Fibroblast of lung (primary cell): ENCODE data around the gene BCL7B. TPM values are rescaled to one million over a fixed set of nuclear protein-coding genes. Genes with fewer than 3 reads are reported as not detected.

ENCODE experiments used
- DNase-seq, 2 donors: peaks; one replicate each; pipeline versions ENCODE4 v3.0.0 to v3.0.0-alpha.2; 2010; ENCODE audit warnings: low read depth in 2 of 2
- H2AFZ ChIP-seq: 2 replicates; pipeline ENCODE4 v1.5.1; 2012; ENCODE audit warnings: low read length, control low read depth, inconsistent platforms
- H3K27ac ChIP-seq: 2 replicates; pipeline ENCODE4 v1.5.1; 2011; ENCODE audit warnings: low read length, control low read depth; ENCODE audit not compliant: insufficient read depth
- H3K27me3 ChIP-seq: 2 replicates; pipeline ENCODE4 v1.5.1; 2011; ENCODE audit warnings: mild to moderate bottlenecking, low read length; ENCODE audit not compliant: control insufficient read depth, insufficient read depth
- H3K36me3 ChIP-seq: 2 replicates; pipeline ENCODE4 v1.5.1; 2011; ENCODE audit warnings: low read length; ENCODE audit not compliant: control insufficient read depth, insufficient read depth
- H3K4me1 ChIP-seq: 2 replicates; pipeline ENCODE4 v1.5.1; 2011; ENCODE audit warnings: low read length; ENCODE audit not compliant: control insufficient read depth, insufficient read depth; ENCODE audit errors: extremely low read depth
- H3K4me2 ChIP-seq: 2 replicates; pipeline ENCODE4 v1.5.1; 2011; ENCODE audit warnings: low read length, control low read depth; ENCODE audit not compliant: insufficient read depth; ENCODE audit errors: extremely low read depth
- H3K4me3 ChIP-seq, 4 experiments: fragments of 200-600 bp in 1 of 4; sonication (generic) in 1 of 4; replicated peaks in 1 of 4; 2 replicates each; pipeline ENCODE4 v1.5.1; 2011 to 2016; ENCODE audit warnings: low read length in 4 of 4, low read depth in 3 of 4, mild to moderate bottlenecking in 3 of 4, control low read depth in 2 of 4, inconsistent platforms in 1 of 4, mixed read lengths in 1 of 4; ENCODE audit not compliant: insufficient read depth in 1 of 4; ENCODE audit errors: control extremely low read depth in 1 of 4
- H3K79me2 ChIP-seq: 2 replicates; pipeline ENCODE4 v1.5.1; 2012; ENCODE audit warnings: mild to moderate bottlenecking, low read length, inconsistent platforms; ENCODE audit not compliant: control insufficient read depth, insufficient read depth
- H3K9ac ChIP-seq: 2 replicates; pipeline ENCODE4 v1.5.1; 2011; ENCODE audit warnings: mild to moderate bottlenecking, low read length, control low read depth; ENCODE audit not compliant: insufficient read depth
- H3K9me3 ChIP-seq: 2 replicates; pipeline ENCODE4 v1.5.1; 2012; ENCODE audit warnings: low read depth, low read length; ENCODE audit not compliant: control insufficient read depth, insufficient read depth
- H4K20me1 ChIP-seq: 2 replicates; pipeline ENCODE4 v1.5.1; 2011; ENCODE audit warnings: low read length; ENCODE audit not compliant: control insufficient read depth, insufficient read depth; ENCODE audit errors: extremely low read depth
- EZH2 ChIP-seq: IDR thresholded peaks from 2 replicates; pipeline ENCODE4 v1.5.1; 2012; ENCODE audit warnings: low read length, control low read depth, mild to moderate bottlenecking; ENCODE audit errors: missing control alignments
- polyA plus RNA-seq, 2 donors: library from polyadenylated mRNA; depleted of rRNA in 1 of 2; stranded (reverse) in 1 of 2; unstranded in 1 of 2; fragments of >200 nt; gene quantifications; 2 replicates each; pipeline ENCODE4 v1.2.1, GENCODE V29; 2011 to 2012; ENCODE audit warnings: missing spikeins in 1 of 2
- total RNA-seq: library from RNA; depleted of rRNA; stranded (reverse); fragments of >200 nt; gene quantifications from 2 replicates; pipeline ENCODE4 v1.2.1, GENCODE V29; 2014
- TF ChIP-seq, protein P1 (sequence below), 2 donors: IDR thresholded peaks in 1 of 2; conservative IDR thresholded peaks in 1 of 2; 1 replicate in 1 of 2; 2 replicates in 1 of 2; pipeline ENCODE4 v1.5.1; 2011 to 2012; ENCODE audit warnings: low read length in 2 of 2, control low read depth in 1 of 2, inconsistent platforms in 1 of 2, low read depth in 1 of 2, mild to moderate bottlenecking in 1 of 2

Gene BCL7B
- total and polyA plus RNA-seq, 2 donors (not counting 1 experiment from before 2014, with no cell fraction given) = 26.9 to 53.9 TPM

GRCh38 chr7:73602721-73603651 is 45.5 kb upstream of the BCL7B start:
- Histone ChIP-seq H3K27me3 (peaks cover 2% of the 10 kb centered on the region), H3K4me3 (no peak overlapping the region), H3K4me1 (no peaks in the 10 kb centered on the region), H3K36me3 (no peaks in the 10 kb centered on the region), H3K27ac (no peak overlapping the region), H3K9ac (no peak overlapping the region), H3K4me2 (no peak overlapping the region), H2AFZ (no peak overlapping the region), H4K20me1 (no peaks in the 10 kb centered on the region), H3K9me3 (no peaks in the 10 kb centered on the region), H3K79me2 (no peaks in the 10 kb centered on the region)
- no peak for DNase-seq
- no peak for TF ChIP-seq EZH2
- TF ChIP-seq, protein P1, sequence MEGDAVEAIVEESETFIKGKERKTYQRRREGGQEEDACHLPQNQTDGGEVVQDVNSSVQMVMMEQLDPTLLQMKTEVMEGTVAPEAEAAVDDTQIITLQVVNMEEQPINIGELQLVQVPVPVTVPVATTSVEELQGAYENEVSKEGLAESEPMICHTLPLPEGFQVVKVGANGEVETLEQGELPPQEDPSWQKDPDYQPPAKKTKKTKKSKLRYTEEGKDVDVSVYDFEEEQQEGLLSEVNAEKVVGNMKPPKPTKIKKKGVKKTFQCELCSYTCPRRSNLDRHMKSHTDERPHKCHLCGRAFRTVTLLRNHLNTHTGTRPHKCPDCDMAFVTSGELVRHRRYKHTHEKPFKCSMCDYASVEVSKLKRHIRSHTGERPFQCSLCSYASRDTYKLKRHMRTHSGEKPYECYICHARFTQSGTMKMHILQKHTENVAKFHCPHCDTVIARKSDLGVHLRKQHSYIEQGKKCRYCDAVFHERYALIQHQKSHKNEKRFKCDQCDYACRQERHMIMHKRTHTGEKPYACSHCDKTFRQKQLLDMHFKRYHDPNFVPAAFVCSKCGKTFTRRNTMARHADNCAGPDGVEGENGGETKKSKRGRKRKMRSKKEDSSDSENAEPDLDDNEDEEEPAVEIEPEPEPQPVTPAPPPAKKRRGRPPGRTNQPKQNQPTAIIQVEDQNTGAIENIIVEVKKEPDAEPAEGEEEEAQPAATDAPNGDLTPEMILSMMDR (conservative IDR thresholded peaks at IDR 0.05 in 1 of 2, IDR thresholded peaks at IDR 0.05 in 1 of 2; ENCODE audit: low read depth in 1 of 2, low read length in 2 of 2) = no peak

DNA sequence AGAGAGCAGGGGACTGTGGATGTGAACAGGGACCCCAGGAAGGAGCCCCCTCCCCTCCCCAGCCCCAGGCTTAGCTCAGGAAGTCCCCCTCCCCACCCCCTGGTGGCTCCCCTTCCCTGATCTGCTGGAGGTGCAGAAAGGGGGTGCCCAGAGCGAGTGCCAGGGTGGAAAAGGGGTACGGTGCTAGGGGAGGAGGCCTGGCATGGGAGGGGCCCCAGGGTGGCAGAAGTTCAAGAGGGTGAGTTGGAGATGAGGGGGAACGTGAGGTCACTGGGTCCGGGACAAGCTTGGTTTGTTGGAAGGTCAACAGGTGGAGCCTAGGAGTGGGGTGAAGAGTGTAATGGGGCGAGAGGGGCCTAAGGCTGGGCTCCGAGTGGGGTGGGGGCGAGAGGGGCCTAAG is 42.4 kb upstream of the BCL7B start:
- no peaks in the 10 kb centered on the region for H3K79me2 ChIP-seq
- DNase-seq = no peak
- TF ChIP-seq, protein P1 (conservative IDR thresholded peaks at IDR 0.05 in 1 of 2, IDR thresholded peaks at IDR 0.05 in 1 of 2; ENCODE audit: low read depth in 1 of 2, low read length in 2 of 2) = no peak
- TF ChIP-seq EZH2 = no peak
- no peaks in the 10 kb centered on the region for H3K4me1 ChIP-seq
- no peak overlapping the region for H3K4me2 ChIP-seq
- no peaks in the 10 kb centered on the region for H3K27me3 ChIP-seq
- no peak overlapping the region for H3K4me3 ChIP-seq
- H3K27ac ChIP-seq = no peak overlapping the region
- no peak overlapping the region for H2AFZ ChIP-seq
- no peaks in the 10 kb centered on the region for H4K20me1 ChIP-seq
- no peaks in the 10 kb centered on the region for H3K9me3 ChIP-seq
- no peaks in the 10 kb centered on the region for H3K36me3 ChIP-seq
- no peak overlapping the region for H3K9ac ChIP-seq

- TF ChIP-seq EZH2 = no peak
- TF ChIP-seq, protein P1 (conservative IDR thresholded peaks at IDR 0.05 in 1 of 2, IDR thresholded peaks at IDR 0.05 in 1 of 2; ENCODE audit: low read depth in 1 of 2, low read length in 2 of 2) = no peak
- Histone ChIP-seq H3K36me3 (no peaks in the 10 kb centered on the region), H3K27ac (no peak overlapping the region), H2AFZ (no peak overlapping the region), H3K4me3 (no peak overlapping the region), H4K20me1 (no peaks in the 10 kb centered on the region), H3K27me3 (no peaks in the 10 kb centered on the region), H3K79me2 (no peaks in the 10 kb centered on the region), H3K9me3 (no peaks in the 10 kb centered on the region), H3K4me1 (no peaks in the 10 kb centered on the region), H3K9ac (no peak overlapping the region), H3K4me2 (no peak overlapping the region)
- no peak for DNase-seq
Measured at GRCh38 chr7:73599151-73599882, 41.8 kb upstream of the BCL7B start.
